AG10803 (cell line): ENCODE data around the gene HUNK.
"Not testable (repeated sequence)": the region's sequence is repeated elsewhere in the genome, so short reads cannot be mapped to it uniquely, and the experiment has no call there.

Experiments
- DNase-seq: peaks from one replicate; pipeline ENCODE4 v3.0.0; 2010; ENCODE audit warnings: low read depth
- H3K4me3 ChIP-seq: 2 replicates; pipeline ENCODE4 v1.5.1; 2011; ENCODE audit warnings: mild to moderate bottlenecking, low read length, control low read depth
- TF ChIP-seq, protein P1 (sequence below): conservative IDR thresholded peaks from 2 replicates; pipeline ENCODE4 v1.5.1; 2011; ENCODE audit warnings: mild to moderate bottlenecking, low read length, control low read depth, inconsistent platforms

HUNK gene

GRCh38 chr21:32021319-32021994 is 148.6 kb downstream of the HUNK start:
- H3K4me3 ChIP-seq = no peak overlapping the region
- no peak for DNase-seq
- TF ChIP-seq, protein P1, sequence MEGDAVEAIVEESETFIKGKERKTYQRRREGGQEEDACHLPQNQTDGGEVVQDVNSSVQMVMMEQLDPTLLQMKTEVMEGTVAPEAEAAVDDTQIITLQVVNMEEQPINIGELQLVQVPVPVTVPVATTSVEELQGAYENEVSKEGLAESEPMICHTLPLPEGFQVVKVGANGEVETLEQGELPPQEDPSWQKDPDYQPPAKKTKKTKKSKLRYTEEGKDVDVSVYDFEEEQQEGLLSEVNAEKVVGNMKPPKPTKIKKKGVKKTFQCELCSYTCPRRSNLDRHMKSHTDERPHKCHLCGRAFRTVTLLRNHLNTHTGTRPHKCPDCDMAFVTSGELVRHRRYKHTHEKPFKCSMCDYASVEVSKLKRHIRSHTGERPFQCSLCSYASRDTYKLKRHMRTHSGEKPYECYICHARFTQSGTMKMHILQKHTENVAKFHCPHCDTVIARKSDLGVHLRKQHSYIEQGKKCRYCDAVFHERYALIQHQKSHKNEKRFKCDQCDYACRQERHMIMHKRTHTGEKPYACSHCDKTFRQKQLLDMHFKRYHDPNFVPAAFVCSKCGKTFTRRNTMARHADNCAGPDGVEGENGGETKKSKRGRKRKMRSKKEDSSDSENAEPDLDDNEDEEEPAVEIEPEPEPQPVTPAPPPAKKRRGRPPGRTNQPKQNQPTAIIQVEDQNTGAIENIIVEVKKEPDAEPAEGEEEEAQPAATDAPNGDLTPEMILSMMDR = no peak

DNA sequence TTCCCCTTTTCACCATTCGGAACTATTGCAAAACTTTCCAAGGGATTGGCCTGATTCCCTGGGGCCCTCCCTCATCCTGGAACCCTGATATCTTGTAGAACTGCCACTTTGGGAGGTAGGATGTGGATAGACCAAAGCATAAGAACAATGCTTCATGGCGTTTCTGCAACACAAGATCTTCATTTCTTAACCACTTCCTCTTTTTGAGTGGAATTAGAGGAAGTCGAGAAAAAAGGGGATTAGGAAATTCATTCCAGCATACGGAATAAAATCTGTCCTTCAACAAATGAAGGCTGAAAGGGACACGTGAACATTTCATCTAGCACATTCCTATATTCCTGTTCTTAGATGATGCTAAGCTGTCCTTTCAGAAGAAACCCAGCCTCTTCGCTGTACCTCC is 149.3 kb downstream of the HUNK start:
- no peak overlapping the region for H3K4me3 ChIP-seq
- no peak for DNase-seq
- TF ChIP-seq, protein P1 = no peak

DNA sequence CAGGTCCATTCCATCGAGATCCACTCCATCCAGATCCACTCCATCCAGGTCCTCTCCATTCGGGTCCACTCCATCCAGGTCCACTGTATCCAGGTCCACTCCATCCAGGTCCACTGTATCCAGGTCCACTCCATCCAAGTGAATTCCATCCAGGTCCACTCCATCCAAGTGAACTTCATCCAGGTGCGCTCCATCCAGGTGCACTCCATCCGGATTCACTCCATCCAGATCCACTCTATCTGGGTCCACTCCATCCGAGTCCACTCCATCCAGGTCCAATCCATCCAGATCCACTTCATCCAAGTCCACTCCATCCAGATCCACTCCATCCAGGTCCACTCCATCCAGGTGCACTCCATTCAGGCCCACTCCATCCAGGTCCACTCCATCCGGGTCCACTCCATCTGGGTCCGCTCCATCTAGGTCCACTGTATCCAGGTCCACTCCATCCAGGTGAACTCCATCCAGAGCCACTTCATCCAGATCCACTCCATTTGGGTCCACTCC is 157.4 kb downstream of the HUNK start:
- TF ChIP-seq, protein P1 = no peak
- H3K4me3 ChIP-seq = no peak overlapping the region
- no peak for DNase-seq

DNA sequence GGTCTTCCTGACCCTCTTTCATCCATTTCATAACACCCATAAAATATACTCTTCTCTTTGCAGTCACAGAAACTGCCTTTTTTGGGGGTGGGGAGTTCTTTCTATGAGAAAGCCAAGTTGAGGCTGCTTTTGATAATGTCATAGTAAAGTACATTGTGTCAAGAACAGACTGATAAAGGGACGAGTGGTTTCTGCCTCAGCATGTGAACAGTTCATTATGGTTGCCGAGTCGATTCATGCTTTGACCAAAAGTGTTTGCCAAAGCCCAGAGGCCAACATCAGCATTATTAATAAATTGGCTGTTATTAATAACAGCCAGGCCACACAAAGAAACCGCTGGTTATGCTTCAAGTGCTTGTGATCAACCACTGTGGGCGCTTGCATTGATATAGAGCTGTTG is 162.0 kb downstream of the HUNK start:
- no peak for DNase-seq
- TF ChIP-seq, protein P1 = no peak

DNA sequence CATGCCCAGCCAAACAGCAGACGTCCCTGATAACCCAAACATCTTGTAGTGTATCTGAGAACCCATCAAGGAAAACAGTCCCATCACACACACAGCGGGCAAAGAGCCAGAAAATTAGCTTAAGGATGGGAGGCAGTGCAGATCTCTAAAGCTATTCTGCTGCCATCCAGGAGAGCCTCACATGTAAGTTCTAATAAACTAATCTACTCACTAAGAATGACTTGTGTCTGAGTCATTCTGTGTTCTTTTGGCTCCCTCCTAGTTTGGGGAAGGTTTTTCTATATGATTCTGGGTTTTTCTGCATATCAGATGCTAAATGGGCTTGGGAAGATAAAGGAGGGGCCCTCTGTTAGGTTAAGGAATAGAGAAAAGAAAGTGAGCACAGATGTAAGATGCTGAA is 162.8 kb downstream of the HUNK start:
- H3K4me3 ChIP-seq = no peak overlapping the region
- TF ChIP-seq, protein P1 = no peak
- no peak for DNase-seq

More for the DNA sequence above, 162.0 kb downstream of the HUNK start:
- H3K4me3 ChIP-seq = no peak overlapping the region

- no peak for DNase-seq
- TF ChIP-seq, protein P1 = no peak
- no peak overlapping the region for H3K4me3 ChIP-seq
These were observed 163.9 kb downstream of the HUNK start for GRCh38 chr21:32036756-32037155.

GRCh38 chr21:32038751-32039150 is 165.9 kb downstream of the HUNK start:
- not testable (repeated sequence) for DNase-seq, H3K4me3 ChIP-seq
